ENCODE data around the gene PRSS35.

- TF ChIP-seq POLR2A (IDR thresholded peaks at IDR 0.05; ENCODE audit: low read length) (no peak), GATA1 (IDR thresholded peaks at IDR 0.05; ENCODE audit: low read depth, low read length) (no peak)
Observed at GRCh38 chr6:83546636-83547035, 34.3 kb downstream of the PRSS35 start.

All from erythroblast (primary cell).